ENCODE measurements around the gene GNAQ. TPM values are rescaled to one million over a fixed set of nuclear protein-coding genes. Genes with fewer than 3 reads are reported as not detected.

GNAQ gene
- polyA plus RNA-seq, 1 of the 3 experiments (the other 2 are of a cell fraction), result 20.9 TPM

- Histone ChIP-seq H3K4me2 (no peak overlapping the region), H3K9ac (no peak overlapping the region), H3K27ac (ENCODE audit: low read depth in 2 of 2, low read length in 1 of 2) (no peak overlapping the region), H3K4me1 (ENCODE audit: control insufficient read depth in 1 of 2, insufficient read depth in 2 of 2, low read depth in 1 of 2, low read length in 1 of 2) (peaks cover 38 to 52% of the 10 kb centered on the region in 2 experiments), H3K36me3 (replicated peaks in 1 of 2; ENCODE audit: control insufficient read depth in 1 of 2, insufficient read depth in 2 of 2, low read length in 1 of 2) (peaks cover 2 to 4% of the 10 kb centered on the region in 2 experiments), H3F3A (replicated peaks; ENCODE audit: insufficient read depth) (peaks cover 11% of the 10 kb centered on the region), H3K9me2 (no peaks in the 10 kb centered on the region), H3K4me3 (ENCODE audit: low read depth in 2 of 2, low read length in 1 of 2) (no peak overlapping the region), H2AFZ (ENCODE audit: low read depth) (no peak overlapping the region), H4K20me1 (ENCODE audit: insufficient read depth) (peaks cover 74% of the 10 kb centered on the region), H3K9me3 (no peaks in the 10 kb centered on the region), H3K79me2 (ENCODE audit: insufficient read depth) (peaks cover 100% of the 10 kb centered on the region), H3K27me3 (ENCODE audit: insufficient read depth) (no peaks in the 10 kb centered on the region)
- TF ChIP-seq MXI1 (IDR thresholded peaks at IDR 0.05; ENCODE audit: low read depth, low read length), result no peak
- TF ChIP-seq RFX5 (IDR thresholded peaks at IDR 0.05; ENCODE audit: low read length), result no peak
- no peak for TF ChIP-seq RAD21 (IDR thresholded peaks at IDR 0.05; ENCODE audit: low read length)
- TF ChIP-seq MAX (IDR thresholded peaks at IDR 0.05; ENCODE audit: low read depth), result no peak
- TF ChIP-seq ZBTB33 (IDR thresholded peaks at IDR 0.05; ENCODE audit: borderline replicate concordance, low read depth), result no peak
- TF ChIP-seq USF1 (IDR thresholded peaks at IDR 0.05; ENCODE audit: borderline replicate concordance, low read depth), result no peak
- no peak for TF ChIP-seq ELF1 (IDR thresholded peaks at IDR 0.05)
- TF ChIP-seq GABPA (IDR thresholded peaks at IDR 0.05; ENCODE audit: low read depth), result no peak
- no peak for TF ChIP-seq TAF1 (IDR thresholded peaks at IDR 0.05; ENCODE audit: borderline replicate concordance, low read depth, low read length)
- TF ChIP-seq REST (IDR thresholded peaks at IDR 0.05; ENCODE audit: low read depth, low read length), result no peak
- TF ChIP-seq NFIC (IDR thresholded peaks at IDR 0.05; ENCODE audit: borderline replicate concordance), result no peak
- no peak for TF ChIP-seq IRF3 (IDR thresholded peaks at IDR 0.05; ENCODE audit: low read depth, low read length)
- no peak for TF ChIP-seq CHD2 (IDR thresholded peaks at IDR 0.05; ENCODE audit: low read length, partially characterized antibody)
- no peak for TF ChIP-seq FOXJ3 (CRISPR knock-in tag; IDR thresholded peaks at IDR 0.05)
- no peak for TF ChIP-seq MEF2A (IDR thresholded peaks at IDR 0.05; ENCODE audit: borderline replicate concordance, low read depth)
- DNase-seq, result no peak
- 96% methylated on average over 7 of the region's 7 CpGs for WGBS (ENCODE audit: low lambda C conversion rate)
- ChIA-PET CTCF (interaction anchor here (1.1 to 1.4 kb wide), 4 partner anchors 10 to 568 kb away, joined by 3 read pairs; no protein-coding TSS in a partner anchor), POLR2A (no interaction called here)
These were observed 6.4 kb downstream of the GNAQ start for GRCh38 chr9:78025186-78025585.

Data from SK-N-SH (cell line).